Left ventricle myocardium inferior (tissue), 1 donor: ENCODE data around the gene HOXA2. TPM values are rescaled to one million over a fixed set of nuclear protein-coding genes. Genes with fewer than 3 reads are reported as not detected.

Experiments
- DNase-seq: peaks from one replicate; pipeline ENCODE4 v3.0.0-alpha.2; 2020
- H3K27ac ChIP-seq: fragments of 200-600 bp; replicated peaks from 2 replicates; pipeline ENCODE4 v1.8.0; 2021
- H3K27me3 ChIP-seq: fragments of 200-600 bp; 2 replicates; pipeline ENCODE4 v1.8.0; 2021; ENCODE audit warnings: low read depth
- H3K36me3 ChIP-seq: fragments of 200-600 bp; 2 replicates; pipeline ENCODE4 v1.8.0; 2021
- H3K4me1 ChIP-seq: fragments of 200-600 bp; 2 replicates; pipeline ENCODE4 v1.8.0; 2021
- H3K4me3 ChIP-seq: fragments of 200-600 bp; 2 replicates; pipeline ENCODE4 v1.8.0; 2021; ENCODE audit warnings: mild to moderate bottlenecking, moderate library complexity
- H3K9me3 ChIP-seq: fragments of 200-600 bp; replicated peaks from 2 replicates; pipeline ENCODE4 v1.8.0; 2021
- CTCF ChIP-seq: fragments of 200-600 bp; IDR thresholded peaks from 2 replicates; pipeline ENCODE4 v1.8.0; 2021; ENCODE audit warnings: antibody characterized with exemption, mild to moderate bottlenecking, borderline replicate concordance
- intact Hi-C: fragments of 100-400 bp; cut with micrococcal nuclease; formaldehyde crosslinking; loops from one replicate; pipeline ENCODE4 v1.11.0; 2022
- total RNA-seq: library from RNA; stranded (reverse); fragmentation: NEBNext Ultra II Directional; extraction: Animal tissue kit (Norgen Biotek cat#: 25700); gene quantifications from one replicate; pipeline ENCODE4 v1.2.1, GENCODE V29; 2021
- donor health status: DM: no; HTN: yes; CAD: no; lungs with severe emphysema.

HOXA2 gene
- total RNA-seq, 1 donor from 2014 or later = not detected

- no peak overlapping the region for H3K4me3 ChIP-seq
- no peak for DNase-seq
- no peaks in the 10 kb centered on the region for H3K9me3 ChIP-seq
- intact Hi-C loops = no loop called here
- no peak for TF ChIP-seq CTCF
- no peak overlapping the region for H3K27ac ChIP-seq
- H3K27me3 ChIP-seq = peaks cover 98% of the 10 kb centered on the region
- no peaks in the 10 kb centered on the region for H3K36me3 ChIP-seq
- no peaks in the 10 kb centered on the region for H3K4me1 ChIP-seq
These were observed 21.8 kb upstream of the HOXA2 start for GRCh38 chr7:27124096-27124901.

GRCh38 chr7:27123477-27124053, 21.1 kb upstream of the HOXA2 start:
- H3K4me1 ChIP-seq = no peaks in the 10 kb centered on the region
- H3K4me3 ChIP-seq = no peak overlapping the region
- DNase-seq = no peak
- H3K27me3 ChIP-seq = peaks cover 98% of the 10 kb centered on the region
- intact Hi-C loops = no loop called here
- H3K27ac ChIP-seq = no peak overlapping the region
- TF ChIP-seq CTCF = no peak
- no peaks in the 10 kb centered on the region for H3K36me3 ChIP-seq
- H3K9me3 ChIP-seq = no peaks in the 10 kb centered on the region

- no peaks in the 10 kb centered on the region for H3K9me3 ChIP-seq
- H3K27ac ChIP-seq = no peak overlapping the region
- H3K4me3 ChIP-seq = peak overlapping the region; percentile 32
- peaks cover 3% of the 10 kb centered on the region for H3K4me1 ChIP-seq
- no peak for TF ChIP-seq CTCF
- intact Hi-C loops = no loop called here
- peaks cover 98% of the 10 kb centered on the region for H3K27me3 ChIP-seq
- no peak for DNase-seq
- H3K36me3 ChIP-seq = no peaks in the 10 kb centered on the region
These were observed 20.6 kb upstream of the HOXA2 start for GRCh38 chr7:27123007-27123476.

- Histone ChIP-seq H3K36me3 (no peaks in the 10 kb centered on the region), H3K27ac (peak overlapping the region; percentile 53), H3K27me3 (peaks cover 98% of the 10 kb centered on the region), H3K4me1 (peaks cover 10% of the 10 kb centered on the region), H3K4me3 (peak overlapping the region; percentile 32), H3K9me3 (no peaks in the 10 kb centered on the region)
- DNase-seq = no peak
- TF ChIP-seq CTCF = no peak
- intact Hi-C loops = no loop called here
These were observed 19.8 kb upstream of the HOXA2 start for GRCh38 chr7:27122077-27122910.

GRCh38 chr7:27121684-27122076, 19.2 kb upstream of the HOXA2 start:
- DNase-seq = no peak
- H3K27me3 ChIP-seq = peaks cover 98% of the 10 kb centered on the region
- H3K4me1 ChIP-seq = peaks cover 10% of the 10 kb centered on the region
- H3K4me3 ChIP-seq = peak overlapping the region; percentile 32
- TF ChIP-seq CTCF = no peak
- no peaks in the 10 kb centered on the region for H3K9me3 ChIP-seq
- no peaks in the 10 kb centered on the region for H3K36me3 ChIP-seq
- intact Hi-C loops = no loop called here
- peak overlapping the region; percentile 53 for H3K27ac ChIP-seq
